Measurements from ENCODE around the gene ZNF264.
"Not testable (repeated sequence)": the region's sequence is repeated elsewhere in the genome, so short reads cannot be mapped to it uniquely, and the experiment has no call there.

Gene ZNF264

GRCh38 chr19:57171551-57172081, 19.7 kb upstream of the ZNF264 start:
- TF ChIP-seq CTCF (IDR thresholded peaks at IDR 0.05; ENCODE audit: insufficient read depth, missing control alignments): no peak
- DNase-seq (ENCODE audit: insufficient read length, low spot score) (no peak), FAIRE-seq (no peak)

- FAIRE-seq: no peak
- no peak for DNase-seq (ENCODE audit: insufficient read length, low spot score)
- no peak for TF ChIP-seq CTCF (IDR thresholded peaks at IDR 0.05; ENCODE audit: insufficient read depth, missing control alignments)
Observed at GRCh38 chr19:57190301-57190700, 999 bp upstream of the ZNF264 start.

GRCh38 chr19:57192077-57192420, 749 bp downstream of the ZNF264 start:
- DNase-seq (ENCODE audit: insufficient read length, low spot score) (no peak), FAIRE-seq (no peak)
- no peak for TF ChIP-seq CTCF (IDR thresholded peaks at IDR 0.05; ENCODE audit: insufficient read depth, missing control alignments)

GRCh38 chr19:57192993-57193392, 1.7 kb downstream of the ZNF264 start:
- no peak for TF ChIP-seq CTCF (IDR thresholded peaks at IDR 0.05; ENCODE audit: insufficient read depth, missing control alignments)
- no peak for FAIRE-seq

GRCh38 chr19:57197874-57198273, 6.6 kb downstream of the ZNF264 start:
- DNase-seq (ENCODE audit: insufficient read length, low spot score); FAIRE-seq: not testable (repeated sequence)

More at GRCh38 chr19:57192993-57193392, 1.7 kb downstream of the ZNF264 start:
- no peak for DNase-seq (ENCODE audit: insufficient read length, low spot score)

- no peak for FAIRE-seq
- TF ChIP-seq CTCF (IDR thresholded peaks at IDR 0.05; ENCODE audit: insufficient read depth, missing control alignments): no peak
- DNase-seq (ENCODE audit: insufficient read length, low spot score): no peak
Observed at GRCh38 chr19:57202160-57202559, 10.9 kb downstream of the ZNF264 start.

- FAIRE-seq (no peak), DNase-seq (ENCODE audit: insufficient read length, low spot score) (no peak)
- no peak for TF ChIP-seq CTCF (IDR thresholded peaks at IDR 0.05; ENCODE audit: insufficient read depth, missing control alignments)
Observed at GRCh38 chr19:57210381-57210780, 19.1 kb downstream of the ZNF264 start.

- no peak for DNase-seq (ENCODE audit: insufficient read length, low spot score)
- FAIRE-seq: no peak
- TF ChIP-seq CTCF (IDR thresholded peaks at IDR 0.05; ENCODE audit: insufficient read depth, missing control alignments): no peak
Observed at GRCh38 chr19:57212109-57212508, 20.8 kb downstream of the ZNF264 start.

Measured in D721Med (cell line).